Activated T-helper 17 cell treated with anti-CD3 and anti-CD28 coated beads, Interleukin-2, amount 50 U/mL, for 72 hours (primary cell): ENCODE results near the gene OLFML2B. TPM values are rescaled to one million over a fixed set of nuclear protein-coding genes. Genes with fewer than 3 reads are reported as not detected.
"Not testable (repeated sequence)": the region's sequence is repeated elsewhere in the genome, so short reads cannot be mapped to it uniquely, and the experiment has no call there.

Source experiments
- ATAC-seq: fragments of 150-1000 bp; cut with Tn5 transposase; replicated peaks from 2 replicates; pipeline ENCODE4 v1.10.0; 2021; ENCODE audit warnings: mild to moderate bottlenecking, moderate library complexity
- H3K27ac Mint-ChIP-seq: one replicate; pipeline ENCODE4 v1.8.0; 2022; ENCODE audit warnings: mixed read lengths
- H3K27me3 Mint-ChIP-seq: one replicate; pipeline ENCODE4 v1.8.0; 2022; ENCODE audit warnings: mixed read lengths
- H3K36me3 Mint-ChIP-seq: one replicate; pipeline ENCODE4 v1.8.0; 2022; ENCODE audit warnings: low read depth, mild to moderate bottlenecking, mixed read lengths
- H3K4me1 Mint-ChIP-seq: one replicate; pipeline ENCODE4 v1.8.0; 2022; ENCODE audit warnings: mixed read lengths
- H3K4me3 Mint-ChIP-seq: one replicate; pipeline ENCODE4 v1.8.0; 2022; ENCODE audit warnings: mild to moderate bottlenecking, mixed read lengths
- H3K9me3 Mint-ChIP-seq: one replicate; pipeline ENCODE4 v1.8.0; 2022; ENCODE audit warnings: mixed read lengths
- total RNA-seq, 2 donors: library from RNA; stranded (reverse); gene quantifications; one replicate each; pipeline ENCODE4 v1.2.3, GENCODE V29; 2022

The OLFML2B gene
- not detected for total RNA-seq

DNA sequence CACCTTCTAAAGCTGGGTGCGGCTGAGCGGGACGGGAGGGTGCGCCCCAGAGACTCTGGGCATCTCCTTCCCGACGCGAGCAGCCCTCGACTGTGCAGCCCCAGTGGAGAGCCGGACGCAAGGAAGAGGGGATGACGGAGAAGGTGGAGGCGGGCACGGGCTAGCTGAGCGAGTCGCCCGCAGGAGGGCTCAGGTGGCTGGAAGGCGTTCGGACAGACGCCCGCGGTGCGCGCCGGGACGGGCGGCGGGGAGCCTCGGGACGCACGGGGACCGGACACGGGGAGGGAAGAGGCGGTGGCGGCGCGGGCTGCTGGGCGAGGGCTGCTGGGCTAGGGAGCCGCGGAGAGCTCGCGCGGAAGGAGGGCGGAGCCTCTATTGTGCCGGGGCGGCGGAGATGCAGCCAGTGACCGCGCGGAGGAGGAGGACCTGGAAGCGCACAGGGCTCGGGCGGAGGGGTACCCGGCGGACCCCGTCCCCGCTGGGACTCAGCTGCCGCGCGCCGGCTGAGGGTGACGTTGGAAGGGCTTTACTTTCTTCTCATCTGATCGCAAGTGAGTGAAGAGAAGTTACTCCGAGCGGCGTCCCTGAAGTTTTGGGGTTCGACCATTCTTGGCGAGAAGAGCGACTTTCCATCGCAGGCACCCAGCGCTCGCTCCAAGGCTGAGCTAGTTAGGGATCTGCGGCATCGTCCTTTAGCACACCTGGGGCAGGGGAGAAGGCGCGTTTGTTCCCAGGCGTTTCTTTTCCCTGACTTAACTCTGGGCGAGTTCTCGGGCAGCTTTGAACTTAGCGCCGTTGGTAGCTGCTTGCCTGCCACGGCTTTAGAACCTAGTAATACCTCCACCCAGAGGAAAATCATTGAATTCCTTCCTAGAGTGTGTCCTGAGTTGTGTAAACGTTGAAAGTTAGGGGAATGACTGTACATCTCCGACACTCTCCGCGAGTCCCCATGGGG, at the start of gene OLFML2B:
TSS of gene OLFML2B (minus strand) at position 323 of the 955 bp plus-strand sequence. CDS start 439 bp downstream, outside the sequence.
- Mint-ChIP-seq H3K27me3 (peaks cover 40% of the 10 kb centered on the region), H3K4me3 (peak within 1 kb of the TSS; percentile 85), H3K27ac (no peak within 1 kb of the TSS), H3K36me3 (no peaks in the 10 kb centered on the region), H3K9me3 (no peaks in the 10 kb centered on the region), H3K4me1 (peaks cover 7% of the 10 kb centered on the region)
- ATAC-seq, result peak; percentile 94

DNA sequence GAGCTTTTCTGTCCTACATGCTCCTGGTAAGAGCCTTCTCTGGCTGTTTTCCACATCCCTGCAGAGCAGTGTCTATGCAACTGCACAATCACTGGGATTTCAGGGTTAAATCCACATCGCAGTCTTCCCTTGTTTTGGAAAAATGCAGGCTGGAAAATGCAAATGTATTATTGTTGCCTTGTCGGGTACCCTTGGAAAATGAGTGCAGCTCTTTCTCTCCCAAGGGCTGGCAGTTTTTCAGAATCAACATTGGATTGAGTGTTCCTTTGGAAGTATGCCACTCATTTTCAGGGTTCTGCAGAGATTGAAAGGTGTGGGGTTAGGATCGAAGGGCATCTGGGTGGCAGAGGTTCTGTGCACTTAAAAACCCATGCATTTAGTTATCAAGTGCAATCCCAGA, 49.1 kb upstream of the OLFML2B start:
- H3K4me3 Mint-ChIP-seq, result no peak overlapping the region
- H3K36me3 Mint-ChIP-seq, result no peaks in the 10 kb centered on the region
- no peaks in the 10 kb centered on the region for H3K9me3 Mint-ChIP-seq
- peaks cover 46% of the 10 kb centered on the region for H3K27me3 Mint-ChIP-seq
- H3K4me1 Mint-ChIP-seq, result no peaks in the 10 kb centered on the region
- no peak for ATAC-seq
- no peak overlapping the region for H3K27ac Mint-ChIP-seq

DNA sequence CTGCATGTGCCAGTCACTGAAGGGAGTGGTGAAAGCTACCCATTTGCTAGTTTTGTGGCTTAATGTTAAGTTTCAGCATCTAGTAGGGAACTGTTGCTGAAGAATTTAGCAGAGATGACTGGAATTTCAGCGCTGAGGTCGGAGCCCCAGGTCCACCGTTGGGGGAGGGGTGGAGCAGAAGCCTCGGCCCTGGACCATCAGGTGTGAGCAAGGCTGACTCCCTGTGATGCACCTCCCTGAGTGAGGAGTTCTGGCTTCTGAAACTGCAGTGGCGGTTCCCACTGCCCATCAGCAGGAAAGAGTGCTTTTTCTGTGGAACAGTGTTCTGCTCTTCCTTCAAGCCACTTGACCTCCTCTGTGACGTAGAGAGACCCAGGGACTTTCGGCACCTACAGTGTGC, 47.2 kb upstream of the OLFML2B start:
- H3K4me3 Mint-ChIP-seq, result peak overlapping the region; percentile 63
- H3K36me3 Mint-ChIP-seq, result no peaks in the 10 kb centered on the region
- no peak overlapping the region for H3K27ac Mint-ChIP-seq
- no peaks in the 10 kb centered on the region for H3K9me3 Mint-ChIP-seq
- no peak for ATAC-seq
- H3K4me1 Mint-ChIP-seq, result no peaks in the 10 kb centered on the region
- peaks cover 42% of the 10 kb centered on the region for H3K27me3 Mint-ChIP-seq

DNA sequence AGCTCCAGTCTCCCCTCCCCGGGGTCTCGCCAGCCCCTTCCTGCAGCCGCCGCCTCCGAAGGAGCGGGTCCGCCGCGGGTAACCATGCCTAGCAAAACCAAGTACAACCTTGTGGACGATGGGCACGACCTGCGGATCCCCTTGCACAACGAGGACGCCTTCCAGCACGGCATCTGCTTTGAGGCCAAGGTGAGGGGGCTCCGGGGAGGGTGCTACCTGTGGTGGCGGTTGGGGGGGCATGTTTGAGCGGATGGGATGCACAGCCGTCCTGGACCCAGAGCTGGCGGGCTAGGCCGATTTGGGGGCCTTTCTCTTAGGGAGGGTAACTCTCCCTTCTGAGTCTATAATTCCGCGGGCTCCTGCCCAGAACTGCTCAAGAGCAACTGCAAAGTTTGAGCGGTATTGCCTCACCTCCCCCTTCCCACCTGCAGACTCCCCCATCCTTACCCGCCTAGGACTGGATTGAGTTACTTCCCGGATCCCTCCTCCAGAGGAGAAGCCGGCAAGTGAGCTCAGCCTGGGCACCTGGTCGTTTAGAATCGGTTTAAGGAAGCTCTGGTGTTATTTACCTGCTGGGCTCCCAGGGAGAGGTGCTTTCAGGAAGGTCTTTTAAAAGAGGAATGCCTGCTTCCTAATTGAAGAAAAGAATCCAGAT, 46.6 kb upstream of the OLFML2B start:
- H3K9me3 Mint-ChIP-seq, result no peaks in the 10 kb centered on the region
- H3K27me3 Mint-ChIP-seq, result peaks cover 41% of the 10 kb centered on the region
- H3K4me1 Mint-ChIP-seq, result peaks cover 3% of the 10 kb centered on the region
- H3K36me3 Mint-ChIP-seq, result no peaks in the 10 kb centered on the region
- no peak overlapping the region for H3K27ac Mint-ChIP-seq
- peak overlapping the region; percentile 63 for H3K4me3 Mint-ChIP-seq
- ATAC-seq, result no peak

DNA sequence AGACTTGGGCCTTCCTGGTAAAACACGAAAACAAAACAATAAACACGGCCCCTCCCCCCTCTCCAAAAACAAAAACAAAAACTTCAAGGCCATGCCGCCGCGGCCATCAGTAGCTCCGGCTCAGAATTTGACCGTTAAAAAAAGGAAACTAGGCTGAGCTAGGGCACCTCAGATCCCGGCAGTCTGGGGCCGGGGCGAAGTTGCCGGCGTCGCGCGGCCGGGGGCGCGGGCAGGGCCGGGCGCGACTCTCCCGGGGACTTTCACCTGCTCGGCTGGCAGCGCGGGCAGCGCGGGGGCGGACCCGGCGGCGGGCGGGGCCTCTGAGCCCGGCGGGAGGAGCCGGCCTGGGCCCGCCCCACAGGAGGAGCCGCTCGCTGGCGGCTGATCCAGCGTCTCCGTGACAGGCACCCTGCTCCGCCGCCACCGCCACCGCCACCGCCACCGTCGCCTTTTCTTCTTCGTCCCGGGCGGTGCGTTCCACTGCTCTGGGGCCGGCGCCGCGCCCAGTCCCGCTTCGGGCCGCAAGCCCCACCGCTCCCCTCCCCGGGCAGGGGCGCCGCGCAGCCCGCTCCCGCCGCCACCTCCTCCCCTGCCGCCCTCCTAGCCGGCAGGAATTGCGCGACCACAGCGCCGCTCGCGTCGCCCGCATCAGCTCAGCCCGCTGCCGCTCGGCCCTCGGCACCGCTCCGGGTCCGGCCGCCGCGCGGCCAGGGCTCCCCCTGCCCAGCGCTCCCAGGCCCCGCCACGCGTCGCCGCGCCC, 45.8 kb upstream of the OLFML2B start, which contains the start of gene NOS1AP:
TSS of gene NOS1AP (plus strand) at position 358 of the 760 bp plus-strand sequence. CDS start 487 bp downstream, outside the sequence.
- Mint-ChIP-seq H3K4me3 (peak within 1 kb of the TSS; percentile 63), H3K27me3 (peaks cover 41% of the 10 kb centered on the region), H3K4me1 (peaks cover 5% of the 10 kb centered on the region), H3K36me3 (no peaks in the 10 kb centered on the region), H3K9me3 (no peaks in the 10 kb centered on the region), H3K27ac (no peak within 1 kb of the TSS)
- peak; percentile 100 for ATAC-seq

DNA sequence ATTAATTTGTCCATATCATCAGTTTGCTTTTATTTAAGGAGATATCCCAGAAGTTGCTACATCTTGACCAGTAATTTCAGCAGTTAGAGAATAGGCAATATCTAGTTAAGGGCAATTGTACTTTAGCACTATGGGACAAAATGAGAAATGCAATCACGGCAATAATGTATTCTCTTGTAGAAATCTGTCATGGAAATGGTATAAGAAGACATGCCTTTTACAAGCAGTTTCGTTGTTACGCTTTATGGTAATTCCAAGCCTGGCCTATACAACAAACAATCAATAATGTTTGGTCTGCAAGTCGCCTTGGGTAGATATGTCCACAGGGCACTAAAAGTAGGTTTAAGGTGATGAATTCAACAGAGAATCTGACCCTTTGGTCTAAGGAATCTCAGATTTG, 44.6 kb upstream of the OLFML2B start:
- Mint-ChIP-seq H3K4me3 (peak overlapping the region; percentile 16), H3K27ac (no peak overlapping the region), H3K36me3 (no peaks in the 10 kb centered on the region), H3K4me1 (peaks cover 5% of the 10 kb centered on the region), H3K27me3 (peaks cover 39% of the 10 kb centered on the region), H3K9me3 (no peaks in the 10 kb centered on the region)
- ATAC-seq, result no peak

DNA sequence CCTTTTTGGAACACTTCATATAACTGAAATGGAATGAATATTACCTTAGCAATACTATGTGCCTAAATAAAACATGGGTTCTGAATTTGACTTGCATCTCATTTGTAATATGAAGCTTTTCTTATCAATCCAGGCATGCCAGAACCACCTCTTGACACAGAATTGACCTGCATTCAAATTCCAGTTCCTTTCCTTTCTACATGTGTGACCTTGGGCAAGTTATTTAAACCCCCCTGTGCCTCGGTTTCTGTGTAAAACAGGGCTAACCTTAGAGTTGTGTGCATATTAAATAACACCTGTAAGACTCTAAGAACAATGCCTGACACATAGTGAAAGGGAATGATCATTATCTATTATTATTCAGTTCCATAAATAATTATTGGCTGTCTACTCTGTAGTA, 43.8 kb upstream of the OLFML2B start:
- H3K27ac Mint-ChIP-seq, result no peak overlapping the region
- peaks cover 42% of the 10 kb centered on the region for H3K27me3 Mint-ChIP-seq
- no peaks in the 10 kb centered on the region for H3K36me3 Mint-ChIP-seq
- peaks cover 5% of the 10 kb centered on the region for H3K4me1 Mint-ChIP-seq
- no peak overlapping the region for H3K4me3 Mint-ChIP-seq
- no peaks in the 10 kb centered on the region for H3K9me3 Mint-ChIP-seq
- ATAC-seq, result no peak

DNA sequence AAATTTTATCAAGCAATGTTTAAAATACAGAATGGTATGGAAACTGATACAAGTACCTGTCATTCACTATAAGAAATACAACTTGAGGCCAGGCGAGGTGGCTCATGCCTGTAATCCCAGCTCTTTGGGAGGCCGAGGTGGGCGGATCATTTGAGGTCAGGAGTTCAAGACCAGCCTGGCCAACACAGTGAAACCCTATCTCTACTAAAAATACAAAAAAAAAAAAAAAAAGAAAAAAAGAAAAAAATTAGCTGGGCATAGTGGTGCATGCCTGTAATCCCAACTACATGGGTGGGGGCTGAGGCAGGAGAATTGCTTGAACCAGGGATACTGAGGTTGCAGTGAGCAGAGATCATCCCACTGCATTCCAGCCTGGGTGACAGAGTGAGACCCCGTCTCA, 43.2 kb upstream of the OLFML2B start:
- H3K36me3 Mint-ChIP-seq, H3K27ac Mint-ChIP-seq, H3K9me3 Mint-ChIP-seq, ATAC-seq, H3K4me3 Mint-ChIP-seq, H3K4me1 Mint-ChIP-seq: not testable (repeated sequence)
- peaks cover 42% of the 10 kb centered on the region for H3K27me3 Mint-ChIP-seq

DNA sequence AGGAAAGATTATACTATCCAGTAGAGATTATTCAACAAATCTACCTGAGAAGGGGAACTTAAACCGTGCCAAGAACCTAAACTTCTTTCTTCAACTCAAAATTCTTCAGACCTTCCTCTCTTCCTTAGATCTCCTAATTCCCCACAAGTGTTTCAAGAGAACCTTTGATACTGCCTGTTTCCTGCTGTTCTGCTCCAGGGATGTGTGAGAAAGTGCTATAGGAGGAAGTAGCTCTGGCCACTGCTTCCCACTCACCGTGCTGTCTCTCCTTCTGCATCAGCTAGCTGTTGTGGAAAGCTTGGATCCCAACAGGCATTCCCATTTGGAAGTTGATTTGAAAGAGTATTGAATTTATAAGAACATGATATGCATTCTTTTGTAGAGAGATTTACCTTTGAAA, 41.3 kb upstream of the OLFML2B start:
- H3K4me1 Mint-ChIP-seq, result peaks cover 5% of the 10 kb centered on the region
- no peak overlapping the region for H3K4me3 Mint-ChIP-seq
- H3K36me3 Mint-ChIP-seq, result no peaks in the 10 kb centered on the region
- no peak overlapping the region for H3K27ac Mint-ChIP-seq
- ATAC-seq, result no peak
- H3K27me3 Mint-ChIP-seq, result peaks cover 35% of the 10 kb centered on the region
- no peaks in the 10 kb centered on the region for H3K9me3 Mint-ChIP-seq

DNA sequence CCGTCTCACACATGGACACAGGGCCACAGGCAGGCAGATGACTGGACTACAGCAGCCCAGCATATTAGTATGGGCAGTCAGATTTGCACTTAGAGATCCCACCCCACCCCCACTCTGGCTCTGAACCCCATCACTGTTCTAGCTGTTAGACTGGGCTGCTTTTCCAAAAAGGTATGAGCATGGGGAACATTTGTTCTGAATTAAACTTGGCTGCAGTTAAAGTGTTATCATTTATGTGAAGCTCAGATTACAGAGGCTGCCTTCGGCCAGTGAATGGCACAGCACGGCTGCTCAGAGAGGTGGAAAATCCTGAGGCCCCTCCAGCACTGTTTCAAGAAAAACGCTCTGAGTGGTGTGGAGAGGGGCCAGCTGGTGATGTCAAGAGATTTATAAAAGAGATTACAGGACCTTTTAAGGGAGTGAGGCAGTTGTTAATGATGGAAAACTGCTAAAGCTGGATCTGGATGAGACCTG, 38.9 kb upstream of the OLFML2B start:
- Mint-ChIP-seq H3K4me1 (peaks cover 5% of the 10 kb centered on the region), H3K9me3 (no peaks in the 10 kb centered on the region), H3K36me3 (no peaks in the 10 kb centered on the region)

DNA sequence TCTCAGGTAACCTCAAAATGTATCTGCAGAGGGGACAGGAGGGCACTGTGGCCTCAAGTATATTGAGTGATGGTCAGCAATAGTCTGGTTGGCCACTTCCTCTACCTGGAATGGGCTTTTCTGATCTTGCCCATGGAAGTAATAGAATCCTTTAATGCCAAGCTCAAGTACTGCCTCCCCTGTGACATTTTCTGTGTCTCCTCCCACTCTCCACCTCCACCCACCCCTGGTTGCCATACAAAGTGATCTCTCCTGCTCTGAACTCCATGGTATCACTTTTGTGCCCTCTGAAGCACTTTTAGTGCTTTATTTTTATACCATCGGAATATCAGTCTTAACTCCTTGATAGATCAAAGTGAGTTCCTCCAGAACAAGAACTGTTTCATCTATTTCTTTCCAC, 36.6 kb upstream of the OLFML2B start:
- Mint-ChIP-seq H3K4me1 (peaks cover 3% of the 10 kb centered on the region), H3K4me3 (no peak overlapping the region), H3K27ac (no peak overlapping the region), H3K36me3 (no peaks in the 10 kb centered on the region), H3K9me3 (no peaks in the 10 kb centered on the region), H3K27me3 (peaks cover 25% of the 10 kb centered on the region)
- no peak for ATAC-seq

More for the DNA sequence above, 38.9 kb upstream of the OLFML2B start:
- Mint-ChIP-seq H3K27ac (no peak overlapping the region), H3K27me3 (peaks cover 31% of the 10 kb centered on the region), H3K4me3 (no peak overlapping the region)
- ATAC-seq, result no peak

DNA sequence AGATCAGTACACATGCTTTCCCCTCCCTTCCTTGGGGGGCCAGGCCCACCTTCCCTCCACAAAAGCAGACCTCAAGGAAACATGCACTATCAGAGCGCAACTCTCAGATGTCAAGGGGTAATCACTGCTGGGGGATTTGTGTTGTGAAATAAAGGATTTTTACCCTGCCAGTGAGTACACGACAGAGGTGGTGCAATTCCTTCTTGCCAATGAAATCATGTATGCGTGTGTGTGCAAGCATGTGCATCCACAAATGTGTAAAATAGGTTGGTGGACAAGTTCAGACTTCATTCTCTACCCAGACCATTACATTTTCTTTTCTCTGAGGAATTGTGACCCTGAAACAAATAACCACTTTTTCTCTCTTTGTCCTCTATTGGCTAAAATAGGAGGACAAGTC, 36.1 kb upstream of the OLFML2B start:
- Mint-ChIP-seq H3K4me3 (no peak overlapping the region), H3K27me3 (peaks cover 20% of the 10 kb centered on the region), H3K36me3 (no peaks in the 10 kb centered on the region), H3K4me1 (no peaks in the 10 kb centered on the region), H3K27ac (no peak overlapping the region), H3K9me3 (no peaks in the 10 kb centered on the region)
- ATAC-seq, result no peak

DNA sequence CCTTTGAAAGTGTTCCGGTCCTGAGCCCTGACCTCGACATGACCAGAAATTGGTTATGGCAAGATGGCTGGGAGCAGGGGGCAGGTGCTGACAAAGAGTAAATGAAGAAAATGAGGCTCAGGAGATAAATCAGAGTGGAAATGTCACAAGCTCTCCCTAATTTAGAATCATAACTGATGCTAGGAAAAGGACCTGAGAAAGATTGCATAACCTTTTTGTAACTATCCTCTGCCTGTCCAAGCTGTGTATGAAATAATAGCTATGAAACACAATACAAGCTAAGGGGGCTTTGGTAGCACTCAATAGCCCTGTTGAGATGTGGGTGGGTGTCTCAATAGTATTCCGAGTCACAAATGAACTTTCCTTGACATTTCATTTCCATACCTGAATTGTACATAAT, 32.9 kb upstream of the OLFML2B start:
- H3K36me3 Mint-ChIP-seq, result no peaks in the 10 kb centered on the region
- H3K27me3 Mint-ChIP-seq, result peaks cover 10% of the 10 kb centered on the region
- no peaks in the 10 kb centered on the region for H3K9me3 Mint-ChIP-seq
- H3K27ac Mint-ChIP-seq, result no peak overlapping the region
- no peak overlapping the region for H3K4me3 Mint-ChIP-seq
- no peaks in the 10 kb centered on the region for H3K4me1 Mint-ChIP-seq
- no peak for ATAC-seq

DNA sequence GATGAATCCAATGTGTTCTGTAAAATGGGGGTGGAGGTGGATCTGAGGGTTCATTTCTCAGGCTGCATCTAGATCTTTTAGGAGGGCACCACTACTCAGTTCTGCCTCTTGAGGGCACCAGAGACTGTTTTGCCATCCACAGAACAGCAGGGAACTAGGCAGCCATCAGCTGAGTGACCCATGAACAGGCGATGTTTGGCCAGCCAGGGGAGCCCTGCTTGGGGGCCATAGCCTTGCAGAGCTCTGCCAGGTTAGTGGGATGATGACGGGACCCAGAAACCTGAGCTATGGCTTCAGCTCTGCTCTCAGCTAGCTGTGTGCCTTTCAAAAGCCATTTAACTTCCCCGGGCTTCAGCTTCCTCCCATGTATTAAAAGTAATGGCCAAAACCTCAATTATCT, 32.4 kb upstream of the OLFML2B start:
- ATAC-seq, result peak; percentile 65
- H3K36me3 Mint-ChIP-seq, result no peaks in the 10 kb centered on the region
- no peak overlapping the region for H3K4me3 Mint-ChIP-seq
- no peak overlapping the region for H3K27ac Mint-ChIP-seq
- no peaks in the 10 kb centered on the region for H3K9me3 Mint-ChIP-seq
- no peaks in the 10 kb centered on the region for H3K4me1 Mint-ChIP-seq
- H3K27me3 Mint-ChIP-seq, result peaks cover 10% of the 10 kb centered on the region
